ENCODE results near the gene PABPN1.

DNA sequence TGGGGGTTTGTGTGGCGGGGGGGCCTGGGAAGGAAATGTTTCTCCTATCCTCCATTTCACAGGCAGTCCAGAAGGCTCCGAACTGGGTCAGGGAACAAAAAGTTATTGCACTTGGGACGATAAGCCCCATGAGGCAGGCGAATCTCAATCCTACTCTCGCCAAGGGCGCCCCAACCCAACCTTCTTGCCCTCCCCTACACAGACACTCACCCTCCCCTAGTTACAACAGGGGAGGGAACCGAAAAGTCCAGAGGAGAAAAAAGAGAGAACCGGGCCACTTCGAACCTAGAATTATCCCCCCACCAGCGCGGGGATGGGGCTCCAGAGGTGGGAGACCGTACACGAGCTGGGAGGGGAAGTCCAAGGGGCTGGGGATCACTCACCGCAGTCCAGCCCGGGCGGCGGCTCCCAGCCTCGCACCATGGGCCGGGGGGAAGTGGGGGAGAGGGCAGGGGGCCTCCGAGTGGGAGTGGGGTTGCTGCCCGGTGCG lies 35.7 kb upstream of the PABPN1 start:
- no peak for TF ChIP-seq CTCF (IDR thresholded peaks at IDR 0.05)
- TF ChIP-seq POLR2A (IDR thresholded peaks at IDR 0.05), result no peak

Measured in Peyer's patch (tissue), 4 donors.